HCT116 (cell line): ENCODE measurements around the gene CDH13. TPM values are rescaled to one million over a fixed set of nuclear protein-coding genes. Genes with fewer than 3 reads are reported as not detected.

Experiments used
- ATAC-seq: fragments of 200-7000 bp; cut with Tn5 transposase; 2 replicates; pipeline ENCODE4 v1.9.1; 2020; ENCODE audit warnings: mild to moderate bottlenecking, moderate library complexity
- BruUV-seq: library from RNA; stranded (reverse); fragments of 400-500 nt; replicated peaks from 2 replicates; lab custom pipeline; 2021; lab: Mats Ljungman, UMichigan
- CTCF ChIA-PET: fragments of 300-600 bp; sonication (Branson Sonifier 250); formaldehyde crosslinking; loops from one replicate; lab custom pipeline; 2021; ENCODE audit warnings: antibody characterized with exemption; lab: Charles Lee
- POLR2A ChIA-PET: fragments of 300-600, 350-600 bp; sonication (Branson Sonifier 250); formaldehyde crosslinking; loops from one replicate; lab custom pipeline; 2021; ENCODE audit warnings: antibody characterized with exemption; lab: Charles Lee
- RAD21 ChIA-PET, 2 experiments: fragments of 300-600 bp; sonication (Branson Sonifier 250); formaldehyde crosslinking; loops; one replicate each; lab custom pipeline; 2023; ENCODE audit warnings: low total read pairs in 2 of 2; ENCODE audit not compliant: uncharacterized antibody in 2 of 2, unreplicated experiment in 2 of 2, low non-redundant PET in 1 of 2; lab: Charles Lee
- DNase-seq: peaks from one replicate; pipeline ENCODE4 v3.0.0-alpha.2; 2010; ENCODE audit warnings: low read depth, low spot score
- H2AFZ ChIP-seq: fragments of 200-600 bp; shearing (Covaris generic), sonication (generic); 2 replicates; pipeline ENCODE4 v1.6.1; 2017; ENCODE audit warnings: low read depth, mixed run types, mixed read lengths, antibody characterized with exemption, low read length; ENCODE audit not compliant: poor library complexity, severe bottlenecking
- H3K27ac ChIP-seq: 2 replicates; pipeline ENCODE4 v1.5.1; 2012; ENCODE audit warnings: low read depth, low read length
- H3K27me3 ChIP-seq: fragments of 200-600 bp; sonication (generic); 2 replicates; pipeline ENCODE4 v1.6.1; 2016; ENCODE audit warnings: mixed run types, low read length, mixed read lengths; ENCODE audit not compliant: insufficient read depth
- H3K36me3 ChIP-seq, 2 experiments: fragments of 200-500 bp in 1 of 2; fragments of 200-600 bp in 1 of 2; sonication (Bioruptor generic) in 1 of 2; sonication (generic) in 1 of 2; 2 replicates each; pipeline versions ENCODE4 v1.5.1 to v1.6.1; 2014 to 2016; ENCODE audit warnings: low read length in 2 of 2, inconsistent platforms in 1 of 2, mixed read lengths in 1 of 2, mixed run types in 1 of 2; ENCODE audit not compliant: insufficient read depth in 2 of 2, control insufficient read depth in 1 of 2
- H3K4me1 ChIP-seq, 2 experiments: fragments of 200-600 bp in 1 of 2; sonication (generic) in 1 of 2; 2 replicates each; pipeline versions ENCODE4 v1.5.1 to v1.6.1; 2012 to 2017; ENCODE audit warnings: low read length in 2 of 2, inconsistent platforms in 1 of 2, mild to moderate bottlenecking in 1 of 2, mixed read lengths in 1 of 2, mixed run types in 1 of 2, moderate library complexity in 1 of 2; ENCODE audit not compliant: insufficient read depth in 2 of 2, control insufficient read depth in 1 of 2
- H3K4me2 ChIP-seq: fragments of 200-600 bp; sonication (generic); 2 replicates; pipeline ENCODE4 v1.6.1; 2017; ENCODE audit warnings: mixed run types, low read length, mixed read lengths
- H3K4me3 ChIP-seq, 2 experiments: fragments of 200-600 bp in 1 of 2; sonication (generic) in 1 of 2; replicated peaks in 1 of 2; 2 replicates each; pipeline ENCODE4 v1.5.1; 2011 to 2016; ENCODE audit warnings: low read length in 2 of 2, control low read depth in 1 of 2, low read depth in 1 of 2, mild to moderate bottlenecking in 1 of 2, mixed read lengths in 1 of 2, mixed run types in 1 of 2
- H3K79me2 ChIP-seq: fragments of 200-600 bp; sonication (generic); 2 replicates; pipeline ENCODE4 v1.6.1; 2017; ENCODE audit warnings: mild to moderate bottlenecking, mixed run types, low read length, moderate library complexity, mixed read lengths; ENCODE audit not compliant: insufficient read depth
- H3K9ac ChIP-seq: fragments of 200-600 bp; sonication (generic); 2 replicates; pipeline ENCODE4 v1.6.1; 2016; ENCODE audit warnings: low read length, mixed read lengths
- H3K9me2 ChIP-seq: fragments of 200-600 bp; sonication (generic), shearing (Covaris generic); 2 replicates; pipeline ENCODE4 v1.6.1; 2017; ENCODE audit warnings: mixed run types, mild to moderate bottlenecking, moderate library complexity; ENCODE audit not compliant: insufficient read depth
- H3K9me3 ChIP-seq, 2 experiments: fragments of 200-500 bp in 1 of 2; fragments of 200-600 bp in 1 of 2; sonication (Bioruptor generic) in 1 of 2; sonication (generic) in 1 of 2; 2 replicates each; pipeline ENCODE4 v1.6.1; 2014 to 2017; ENCODE audit warnings: low read length in 2 of 2, mixed read lengths in 2 of 2, inconsistent platforms in 1 of 2, low read depth in 1 of 2, mild to moderate bottlenecking in 1 of 2, mixed run types in 1 of 2, moderate library complexity in 1 of 2; ENCODE audit not compliant: control insufficient read depth in 1 of 2, insufficient read depth in 1 of 2
- H4K20me1 ChIP-seq: fragments of 200-600 bp; sonication (generic), shearing (Covaris generic); 2 replicates; pipeline ENCODE4 v1.6.1; 2017; ENCODE audit warnings: mixed run types, mild to moderate bottlenecking, moderate library complexity; ENCODE audit not compliant: insufficient read depth
- CBX3 ChIP-seq: IDR thresholded peaks from 2 replicates; pipeline ENCODE4 v1.6.1; 2012; ENCODE audit warnings: low read depth
- CEBPB ChIP-seq: IDR thresholded peaks from 2 replicates; pipeline ENCODE4 v1.6.1; 2012; ENCODE audit warnings: low read depth
- EZH2 ChIP-seq: fragments of 200-600 bp; sonication (generic); IDR thresholded peaks from 2 replicates; pipeline ENCODE4 v1.6.1; 2017; ENCODE audit warnings: antibody characterized with exemption, mixed run types
- EZH2phosphoT487 ChIP-seq: fragments of 200-600 bp; IDR thresholded peaks from 2 replicates; pipeline ENCODE4 v1.6.1; 2018; ENCODE audit warnings: antibody characterized with exemption, borderline replicate concordance
- JUND ChIP-seq: IDR thresholded peaks from 2 replicates; pipeline ENCODE4 v1.6.1; 2012
- MAX ChIP-seq: IDR thresholded peaks from 2 replicates; pipeline ENCODE4 v1.6.1; 2012
- POLR2AphosphoS5 ChIP-seq: IDR thresholded peaks from 2 replicates; pipeline ENCODE4 v1.6.1; 2011; ENCODE audit warnings: mild to moderate bottlenecking, low read depth, low read length, moderate library complexity
- RAD21 ChIP-seq: IDR thresholded peaks from 2 replicates; pipeline ENCODE4 v1.6.1; 2012; ENCODE audit warnings: low read depth, mild to moderate bottlenecking
- REST ChIP-seq: IDR thresholded peaks from 2 replicates; pipeline ENCODE4 v1.6.1; 2012; ENCODE audit warnings: low read depth
- SIN3A ChIP-seq: IDR thresholded peaks from 2 replicates; pipeline ENCODE4 v1.6.1; 2012; ENCODE audit warnings: low read depth
- ZBTB33 ChIP-seq: IDR thresholded peaks from 2 replicates; pipeline ENCODE4 v1.6.1; 2011; ENCODE audit warnings: mild to moderate bottlenecking, low read length, moderate library complexity; ENCODE audit not compliant: insufficient replicate concordance; ENCODE audit errors: extremely low read depth
- ZFX ChIP-seq: fragments of 450-650 bp; IDR thresholded peaks from 2 replicates; pipeline ENCODE4 v1.6.1; 2017
- ZNF274 ChIP-seq: fragments of 200-500 bp; sonication (Bioruptor generic); IDR thresholded peaks from 2 replicates; pipeline ENCODE4 v1.6.1; 2014; ENCODE audit warnings: mild to moderate bottlenecking, low read depth, low read length, inconsistent platforms
- intact Hi-C: fragments of 100-400 bp; cut with micrococcal nuclease; formaldehyde crosslinking; loops from 2 replicates; pipeline ENCODE4 v1.10.0; 2022
- total RNA-seq: library from RNA; stranded (reverse); gene quantifications from one replicate; pipeline ENCODE4 v1.2.1, GENCODE V29; 2021; ENCODE audit not compliant: unreplicated experiment

Gene CDH13
- total RNA-seq, 1 experiment from 2014 or later: not detected

GRCh38 chr16:83629426-83629825, 1002.7 kb downstream of the CDH13 start:
- ChIA-PET POLR2A (no interaction called here), CTCF (no interaction called here), RAD21 (no interaction called here)
- Histone ChIP-seq H3K9me3 (no peaks in the 10 kb centered on the region), H4K20me1 (no peaks in the 10 kb centered on the region), H3K9me2 (no peaks in the 10 kb centered on the region), H3K27ac (no peak overlapping the region), H3K4me3 (no peak overlapping the region), H3K4me2 (no peak overlapping the region), H3K36me3 (no peaks in the 10 kb centered on the region), H3K4me1 (no peaks in the 10 kb centered on the region), H3K79me2 (no peaks in the 10 kb centered on the region), H2AFZ (no peak overlapping the region), H3K9ac (no peak overlapping the region), H3K27me3 (peaks cover 43% of the 10 kb centered on the region)
- no peak for ATAC-seq
- no peak for DNase-seq
- intact Hi-C loops: no loop called here
- no TSS peak for BruUV-seq
- TF ChIP-seq MAX (no peak), RAD21 (no peak), ZNF274 (no peak), JUND (no peak), ZFX (no peak), ZBTB33 (no peak), CEBPB (no peak), EZH2phosphoT487 (no peak), POLR2AphosphoS5 (no peak), REST (no peak), EZH2 (no peak), SIN3A (no peak), CBX3 (no peak)
